Measurements from ENCODE around the gene NDUFA1.
"Not testable (repeated sequence)": the region's sequence is repeated elsewhere in the genome, so short reads cannot be mapped to it uniquely, and the experiment has no call there.

Gene NDUFA1

DNA sequence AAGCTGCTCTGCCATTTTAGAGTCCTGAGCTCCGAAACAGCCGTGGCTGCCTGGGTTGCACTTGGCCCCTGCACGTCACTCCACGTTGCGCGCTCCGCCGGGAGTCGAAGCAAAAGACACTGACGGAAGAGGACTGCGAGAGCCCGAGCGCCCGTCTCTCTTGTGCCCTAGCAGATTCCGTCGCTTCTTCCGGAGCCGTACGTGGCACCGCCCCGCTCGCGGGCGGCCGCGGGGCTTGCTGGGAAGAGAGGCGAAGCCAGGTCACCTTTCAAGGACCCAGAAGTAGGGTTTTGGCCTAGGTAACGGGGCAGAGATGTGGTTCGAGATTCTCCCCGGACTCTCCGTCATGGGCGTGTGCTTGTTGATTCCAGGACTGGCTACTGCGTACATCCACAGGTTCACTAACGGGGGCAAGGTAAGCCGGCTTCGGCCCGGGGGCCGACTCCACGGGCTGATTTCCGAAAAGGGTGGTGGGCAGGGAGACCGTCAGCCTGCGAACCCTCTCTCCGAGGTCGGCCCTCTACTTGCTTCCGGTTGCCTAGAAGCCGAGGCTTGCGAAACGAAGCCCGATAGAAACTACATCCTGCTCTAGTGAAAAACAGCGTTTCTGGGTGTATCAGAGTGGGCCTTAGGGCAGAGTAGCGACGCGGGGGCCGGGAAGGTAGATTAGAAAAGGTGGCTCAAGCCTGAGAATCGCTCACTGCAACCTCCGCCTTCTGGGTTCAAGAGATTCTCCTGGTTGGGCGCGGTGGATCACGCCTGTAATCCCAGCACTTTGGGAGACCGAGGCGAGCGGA is at the start of gene NDUFA1, which contains the start of gene RNF113A:
Gene NDUFA1 (plus strand): TSS at position 234 of the 797 bp plus-strand sequence. CDS start 80 bp downstream, at position 314.
Gene RNF113A (minus strand): TSS at position 135 of the 797 bp plus-strand sequence. CDS start 120 bp downstream, at position 15.
- peak; percentile 79 for DNase-seq

DNA sequence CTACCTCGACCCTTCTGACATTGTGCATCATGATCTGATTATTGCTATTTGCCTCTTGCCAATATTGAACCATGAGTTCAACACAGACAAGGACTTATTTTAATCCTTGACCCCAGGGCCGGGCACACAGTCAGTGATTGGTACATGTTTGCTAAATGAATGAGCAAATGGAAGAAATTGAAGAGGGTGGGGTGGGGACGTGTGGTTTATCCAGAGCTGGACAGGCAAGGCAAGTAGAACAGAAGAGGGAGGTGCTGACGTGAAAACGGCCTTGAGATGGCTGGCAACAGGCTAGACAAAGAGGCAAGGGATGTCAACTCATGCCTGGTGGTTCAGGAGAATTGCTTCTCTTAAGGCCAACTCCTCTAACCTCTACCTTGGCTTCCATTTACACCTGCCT is 47.4 kb upstream of the NDUFA1 start:
- not testable (repeated sequence) for DNase-seq

DNA sequence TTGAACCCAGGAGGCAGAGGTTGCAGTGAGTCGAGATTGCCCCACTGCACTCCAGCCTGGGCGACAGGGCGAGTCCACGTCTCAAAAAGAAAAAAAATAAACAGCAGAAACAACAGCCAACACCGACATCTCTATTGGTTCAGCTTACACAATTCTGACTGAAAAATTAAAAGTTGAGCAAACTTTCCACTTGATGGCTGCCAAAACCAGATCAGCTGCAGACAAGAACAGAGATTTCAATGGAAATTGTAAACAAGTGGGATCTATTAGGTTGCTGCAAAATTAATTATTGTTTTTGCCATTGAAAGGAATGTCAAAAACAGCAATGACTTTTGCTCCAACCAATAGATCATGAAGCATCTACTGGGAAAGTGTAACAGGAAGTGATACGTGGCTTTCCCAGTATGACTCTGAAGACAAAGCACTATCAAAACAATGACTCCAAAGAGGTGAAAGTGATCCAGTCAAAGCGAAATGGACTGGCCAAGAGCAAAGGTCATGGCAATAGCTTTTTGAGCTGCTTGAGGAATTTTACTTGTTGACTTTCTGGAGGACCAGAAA is 45.2 kb upstream of the NDUFA1 start:
- no peak for DNase-seq

DNA sequence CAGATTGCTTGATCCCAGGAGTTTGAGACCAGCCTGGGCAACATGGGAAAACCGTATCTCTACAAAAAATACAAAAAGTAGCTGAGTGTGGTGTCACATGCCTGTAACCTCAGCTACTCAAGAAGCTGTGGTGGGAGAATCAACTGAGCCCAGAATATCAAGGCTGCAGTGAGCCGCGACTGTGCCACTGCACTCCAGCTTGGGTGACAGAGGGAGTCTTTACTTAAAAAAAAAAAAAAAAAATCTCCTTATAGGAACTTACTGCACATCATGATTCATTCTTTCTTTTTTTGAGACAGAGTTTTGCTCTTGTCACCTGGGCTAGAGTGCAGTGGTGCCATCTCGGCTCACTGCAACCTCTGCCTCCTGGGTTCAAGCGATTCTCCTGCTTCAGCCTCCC is 43.2 kb upstream of the NDUFA1 start:
- no peak for DNase-seq

DNA sequence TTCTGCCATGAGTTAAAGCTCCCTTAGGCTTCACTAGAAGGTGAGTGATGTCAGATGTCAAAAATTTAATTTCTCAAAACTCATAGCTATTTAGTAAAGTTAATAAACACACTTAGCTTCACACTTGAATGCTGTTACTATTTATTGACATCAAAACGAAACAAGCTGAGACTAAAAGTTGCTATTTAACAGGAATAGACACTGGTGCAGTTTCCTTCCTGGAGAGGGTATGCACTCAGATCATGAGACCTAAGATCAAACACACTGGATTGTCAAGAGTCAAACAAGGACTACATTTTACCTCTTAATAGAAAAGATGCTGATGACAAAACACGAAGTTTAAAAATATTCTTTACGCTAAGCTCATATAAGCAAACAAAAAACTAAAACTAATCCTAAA is 37.7 kb upstream of the NDUFA1 start:
- DNase-seq = no peak

DNA sequence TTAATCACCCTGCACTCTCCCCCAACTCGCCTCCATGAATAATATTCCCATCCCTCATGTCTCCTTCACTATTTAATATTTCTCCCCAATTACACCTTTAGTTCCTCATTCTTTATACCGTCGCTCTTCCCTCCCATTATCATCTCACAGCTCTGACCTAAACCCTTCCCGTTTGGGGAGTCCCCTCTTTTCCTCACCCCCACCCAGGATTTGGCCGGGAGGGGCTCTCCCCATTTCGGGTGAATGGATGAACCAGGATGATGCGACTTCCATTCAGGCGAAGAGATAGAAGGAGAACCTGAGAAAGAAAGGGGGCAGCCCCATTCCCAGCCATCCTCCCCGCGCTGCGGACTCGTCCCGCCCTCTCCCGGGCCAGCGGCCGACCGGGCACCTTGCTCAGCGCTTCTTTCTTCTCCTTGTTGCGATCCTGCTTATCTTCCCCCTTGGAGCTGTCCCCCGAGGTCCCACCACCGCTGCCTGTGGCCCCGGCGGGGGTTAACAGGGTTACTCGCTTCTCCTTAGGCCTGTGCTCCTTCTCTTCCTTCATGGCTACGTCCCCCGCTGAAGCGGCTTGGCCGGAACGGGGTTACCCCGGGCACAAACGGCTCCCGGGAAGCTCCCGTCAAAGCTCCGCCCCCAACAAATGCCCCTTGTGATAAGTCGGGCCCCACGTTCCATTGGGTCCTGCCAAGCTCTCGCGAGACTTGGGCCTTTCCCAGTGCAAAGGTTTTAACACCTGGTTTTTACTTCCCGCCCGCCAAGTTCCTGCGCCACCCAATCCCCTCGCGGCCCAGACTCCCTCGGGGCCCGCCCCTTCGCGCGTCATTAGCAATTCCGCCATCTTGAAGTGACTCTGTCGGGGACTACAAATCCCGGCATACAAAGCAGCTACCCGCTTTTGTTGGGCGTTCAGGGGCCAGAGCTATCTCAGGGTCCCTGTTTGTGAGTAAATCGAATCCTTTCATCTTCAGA is 19.0 kb upstream of the NDUFA1 start, which contains the start of gene UPF3B:
Gene UPF3B (minus strand): TSS at position 582 of the 972 bp plus-strand sequence. CDS start 35 bp downstream, at position 547.
- DNase-seq = peak; percentile 87

DNA sequence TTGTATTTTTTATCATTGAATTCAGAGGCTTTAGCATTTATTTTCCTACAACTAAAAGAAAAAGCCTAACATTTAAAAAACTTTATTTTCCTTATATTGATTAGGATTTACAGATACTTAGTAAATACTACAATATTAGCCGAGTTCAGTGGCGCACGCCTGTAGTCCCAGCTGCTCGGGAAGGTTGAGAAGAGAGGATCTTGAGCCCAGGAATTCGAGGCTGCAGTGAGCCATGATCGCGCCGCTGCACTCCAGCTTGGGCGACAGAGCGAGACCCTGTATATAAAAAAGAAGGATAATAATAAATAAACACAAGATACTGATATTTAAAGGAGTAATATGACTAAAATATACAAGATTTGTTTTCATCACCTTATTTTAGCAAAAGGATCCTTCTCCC is 18.2 kb upstream of the NDUFA1 start:
- no peak for DNase-seq

DNA sequence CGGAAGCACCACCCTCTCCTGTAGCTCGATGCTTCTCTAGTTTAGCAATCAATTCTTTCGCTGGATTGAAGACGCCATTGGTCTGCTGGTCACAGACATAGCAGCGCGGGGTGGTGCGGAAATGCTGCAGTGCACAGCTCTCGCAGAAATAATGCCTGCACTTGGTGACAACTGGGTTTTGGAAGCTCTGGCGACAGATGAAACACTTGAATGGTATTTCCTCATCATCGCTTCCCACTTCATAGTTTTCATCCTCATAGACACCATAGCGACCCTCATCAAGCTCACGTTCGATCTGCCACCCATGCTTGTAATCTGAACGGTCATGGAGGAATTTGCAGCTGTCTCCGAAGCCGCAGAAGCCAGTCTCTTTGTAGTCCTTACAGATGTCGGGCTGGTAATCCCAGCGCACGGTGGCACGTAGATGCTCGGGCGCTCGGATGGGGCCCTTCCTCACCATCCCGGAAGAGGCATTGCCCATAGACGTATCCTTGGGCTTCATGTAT is 953 bp upstream of the NDUFA1 start:
- DNase-seq = peak; percentile 36

DNA sequence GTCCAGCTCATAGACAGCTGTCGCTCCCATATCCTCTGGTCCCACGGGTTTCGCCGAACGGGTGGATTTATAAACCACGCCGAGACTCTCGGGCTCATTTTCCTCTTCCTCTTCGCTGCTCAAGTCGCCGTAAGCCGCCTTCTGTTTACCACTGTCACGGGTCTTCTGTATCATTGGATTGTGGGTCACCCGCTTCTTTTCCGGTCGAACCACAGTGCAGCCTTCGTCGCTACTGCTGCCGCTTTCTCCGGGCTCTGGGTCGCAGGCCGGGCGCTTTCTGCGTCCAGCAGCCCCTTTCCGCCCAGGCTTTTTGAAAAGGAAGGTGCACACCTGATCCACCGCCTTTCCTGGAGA is 410 bp upstream of the NDUFA1 start:
- peak; percentile 32 for DNase-seq

DNA sequence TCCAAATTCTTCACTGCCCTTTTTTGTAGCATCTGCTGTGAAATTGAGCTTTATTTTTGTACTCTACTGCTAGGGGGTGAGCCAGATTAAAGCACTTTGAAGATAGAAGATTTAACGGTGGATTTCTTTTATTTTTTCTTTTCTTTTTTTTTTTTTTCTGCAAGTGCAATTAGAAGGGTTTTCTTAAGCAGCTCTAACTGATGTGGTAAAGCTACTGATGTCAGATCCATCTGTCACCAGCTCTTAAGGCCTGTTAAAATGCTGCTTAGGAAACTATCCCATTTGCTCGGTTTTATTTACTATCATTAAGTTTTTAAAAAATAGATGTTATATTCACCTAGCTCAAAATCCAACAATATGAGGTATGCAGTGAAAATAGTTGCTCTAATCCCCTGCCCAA is 7.1 kb downstream of the NDUFA1 start:
- no peak for DNase-seq

DNA sequence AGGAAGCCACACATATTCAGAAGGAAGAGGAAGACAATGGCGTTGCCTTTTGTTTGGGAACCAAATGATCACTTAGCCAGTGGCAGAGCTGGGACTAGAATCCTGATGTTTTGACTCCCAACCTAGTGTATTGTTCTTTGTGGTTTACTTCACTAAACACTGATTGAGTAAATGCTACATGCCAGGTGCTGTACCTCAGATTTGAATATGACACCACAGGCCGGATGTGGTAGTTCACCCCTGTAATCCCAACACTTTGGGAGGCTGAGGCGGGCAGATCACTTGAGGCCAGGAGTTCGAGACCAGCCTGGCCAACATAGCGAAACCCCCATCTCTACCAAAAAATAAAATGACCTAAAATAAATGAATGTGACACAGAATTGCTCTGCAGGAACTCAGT is 8.4 kb downstream of the NDUFA1 start:
- no peak for DNase-seq

DNA sequence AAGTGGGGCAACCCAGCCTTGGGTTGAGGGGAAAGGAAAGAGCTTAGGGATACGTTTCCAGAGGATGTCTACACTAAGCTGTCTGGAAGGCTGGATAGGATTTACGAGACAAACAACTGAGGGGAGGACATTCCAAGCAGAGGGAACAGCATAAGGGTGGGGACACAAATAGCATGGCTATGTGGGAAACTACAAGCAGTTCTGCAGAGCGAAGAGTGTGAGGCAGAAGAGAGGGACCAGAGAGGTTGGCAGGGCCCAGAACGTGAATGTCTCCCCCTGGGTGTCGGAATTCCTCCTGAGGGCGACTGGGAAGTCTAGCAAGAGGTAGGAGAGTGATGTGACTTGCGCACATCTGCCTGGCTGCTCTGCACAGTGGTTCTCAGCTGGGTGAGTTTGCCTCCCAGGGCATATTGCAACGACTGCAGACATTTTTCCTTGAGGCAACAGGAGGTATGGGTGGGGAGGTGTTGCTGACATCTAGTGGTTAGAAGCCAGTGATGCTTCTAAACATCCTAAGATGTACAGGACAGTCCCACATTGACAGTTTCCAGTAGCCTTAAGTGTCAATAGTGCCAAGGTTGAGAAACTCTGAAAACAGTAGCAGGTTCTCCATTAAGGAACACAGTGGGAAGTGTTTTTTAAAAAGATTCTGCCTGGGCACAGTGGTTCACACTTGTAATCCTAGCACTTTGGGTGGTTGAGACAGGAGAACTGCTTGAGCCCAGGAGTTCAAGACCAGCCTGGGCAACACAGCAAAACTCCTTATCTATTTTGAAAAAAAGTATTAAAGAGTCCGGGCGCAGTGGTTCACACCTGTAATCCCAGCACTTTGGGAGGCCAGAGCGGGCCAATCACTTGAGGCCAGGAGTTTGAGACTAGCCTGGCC is 9.2 kb downstream of the NDUFA1 start:
- no peak for DNase-seq

DNA sequence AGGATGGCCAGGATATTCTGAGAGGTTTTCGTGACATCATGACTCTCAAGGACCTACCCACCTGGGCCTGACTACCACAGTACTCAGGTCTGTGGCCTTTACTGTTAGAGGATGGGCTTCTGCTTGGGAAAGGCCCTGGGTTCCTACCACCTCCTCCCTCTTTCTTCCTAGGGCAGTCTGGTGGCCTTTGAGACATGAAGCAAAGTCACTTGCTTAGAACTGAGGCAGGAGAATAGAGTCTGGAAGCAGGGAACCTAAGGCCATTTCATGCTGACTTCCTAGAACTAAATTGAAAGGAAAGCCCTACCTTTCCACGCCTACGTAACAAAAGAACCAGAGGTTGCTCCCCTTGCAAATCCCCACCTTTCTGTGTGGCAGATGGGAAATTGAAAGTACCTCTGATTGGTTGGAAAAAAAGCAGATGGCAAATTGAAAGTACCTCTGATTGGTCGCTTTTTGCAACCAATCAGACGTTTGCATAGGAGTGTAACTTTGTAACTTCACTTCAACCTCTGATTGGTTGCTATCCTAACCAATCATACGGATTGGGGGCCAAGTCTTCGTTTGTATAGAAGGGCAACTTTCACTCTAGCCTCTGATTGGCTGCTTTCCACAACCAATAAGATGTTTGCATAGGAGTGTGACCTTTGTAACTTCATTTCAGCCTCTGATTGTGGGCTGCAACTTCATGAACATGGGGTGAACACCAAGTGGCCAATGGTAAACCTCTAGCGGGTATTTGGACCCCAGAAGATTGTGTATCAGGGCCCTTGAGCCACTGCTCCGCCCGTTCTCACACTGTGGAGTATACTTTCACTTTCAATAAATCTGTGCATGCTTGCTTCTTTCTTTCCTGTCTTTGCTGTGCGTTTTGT is 14.2 kb downstream of the NDUFA1 start:
- DNase-seq = no peak

DNA sequence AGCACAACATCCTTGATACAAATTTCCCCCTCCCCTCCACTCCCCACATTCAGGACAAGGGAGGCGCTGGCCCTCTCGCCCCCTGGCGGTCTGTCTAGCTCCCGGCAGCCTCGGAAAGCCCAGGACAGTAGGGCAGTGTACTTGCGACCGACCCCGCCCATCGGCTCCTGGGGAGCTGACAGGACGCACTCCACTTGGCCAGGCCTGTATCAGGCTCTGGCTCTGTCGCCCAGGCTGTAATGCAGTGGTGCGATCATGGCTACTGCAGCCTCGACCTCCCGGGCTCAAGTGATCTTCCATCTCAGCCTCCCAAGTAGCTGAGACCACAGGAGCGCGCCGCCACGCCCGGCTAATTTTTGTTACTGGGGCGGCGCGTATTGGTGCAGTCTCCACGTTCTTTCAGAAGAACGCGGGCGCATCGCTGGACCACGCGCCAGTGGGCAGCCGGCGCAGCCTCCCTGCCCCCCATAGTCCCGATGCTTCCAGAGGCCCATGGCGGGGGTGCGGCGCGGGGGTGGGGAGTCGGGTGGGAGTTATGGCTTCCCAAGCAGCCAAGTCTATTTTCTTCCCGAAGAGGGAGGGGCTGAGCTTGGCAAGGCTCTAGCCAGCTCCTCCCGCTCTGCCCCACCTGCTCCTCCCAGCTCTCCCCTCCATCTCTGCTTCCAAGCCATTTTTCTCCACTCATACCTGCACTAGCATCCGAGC is 16.2 kb downstream of the NDUFA1 start:
- peak; percentile 66 for DNase-seq

DNA sequence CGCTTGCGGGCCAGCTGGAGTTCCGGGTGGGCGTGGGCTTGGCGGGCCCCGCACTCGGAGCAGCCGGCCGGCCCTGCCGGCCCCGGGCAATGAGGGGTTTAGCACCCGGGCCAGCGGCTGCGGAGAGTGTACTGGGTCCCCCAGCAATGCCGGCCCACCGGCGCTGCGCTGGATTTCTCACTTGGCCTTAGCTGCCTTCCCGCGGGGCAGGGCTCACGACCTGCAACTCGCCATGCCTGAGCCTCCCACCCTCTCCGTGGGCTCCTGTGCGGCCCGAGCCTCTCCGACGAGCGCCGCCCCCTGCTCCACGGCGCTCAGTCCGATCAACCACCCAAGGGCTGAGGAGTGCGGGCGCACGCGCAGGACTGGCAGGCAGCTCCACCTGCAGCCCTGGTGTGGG is 19.0 kb downstream of the NDUFA1 start:
- DNase-seq = not testable (repeated sequence)

DNA sequence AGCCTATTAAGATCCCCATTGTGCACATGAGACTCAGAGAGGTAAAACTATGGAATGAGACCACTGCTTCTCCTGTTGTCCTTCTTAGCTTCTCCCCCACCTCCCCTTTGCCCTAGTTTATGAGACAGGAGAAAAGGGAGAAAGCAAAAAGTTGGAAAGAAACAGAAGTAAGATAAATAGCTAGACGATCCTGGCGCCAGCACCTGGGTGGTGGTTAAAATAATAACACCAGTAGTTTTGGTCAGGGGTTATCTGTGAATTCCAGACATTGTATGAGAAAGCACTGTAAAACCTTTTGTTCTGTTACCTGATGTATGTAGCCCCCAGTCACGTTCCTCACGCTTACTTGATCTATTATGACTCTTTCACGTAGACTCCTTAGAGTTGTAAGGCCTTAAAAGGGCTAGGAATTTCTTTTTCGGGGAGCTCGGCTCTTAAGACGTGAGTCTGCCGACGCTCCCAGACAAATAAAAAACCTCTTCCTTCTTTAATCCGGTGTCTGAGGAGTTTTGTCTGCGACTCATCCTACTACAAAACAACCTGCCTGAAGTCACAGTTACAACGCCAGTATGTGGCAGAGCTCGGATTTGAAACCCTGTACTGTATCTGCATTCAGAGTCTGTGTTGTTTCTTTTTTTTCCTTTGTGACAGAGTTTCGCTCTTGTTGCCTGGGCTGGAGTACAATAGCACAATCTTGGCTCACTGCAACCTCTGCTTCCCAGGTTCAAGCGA is 20.5 kb downstream of the NDUFA1 start:
- DNase-seq = not testable (repeated sequence)

DNA sequence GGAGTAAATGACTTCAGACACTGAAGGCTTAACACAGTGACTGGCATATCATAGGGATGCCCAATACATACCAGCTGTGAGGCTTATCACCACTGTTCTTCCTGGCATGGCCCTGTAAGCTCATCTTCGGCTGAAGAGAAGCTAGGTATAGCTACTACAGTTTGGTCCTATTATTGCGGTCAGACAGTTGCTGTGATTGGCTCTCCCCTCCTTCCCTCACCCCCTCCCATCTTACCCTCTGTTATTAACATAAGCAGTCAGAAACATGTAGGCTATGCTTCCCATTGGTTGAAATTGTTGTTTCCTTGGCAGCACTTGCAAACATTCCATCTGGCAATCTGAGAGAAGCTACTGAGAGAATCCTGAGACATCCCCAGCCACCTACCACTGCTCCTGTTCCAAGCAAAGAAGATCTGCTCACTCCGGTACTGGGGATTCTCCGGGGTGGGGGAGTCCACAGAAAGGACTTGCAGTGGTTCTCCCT is 24.3 kb downstream of the NDUFA1 start, which contains the start of gene AKAP14:
Gene AKAP14 (plus strand): TSS at position 51 of the 484 bp plus-strand sequence. CDS start 7,331 bp downstream, outside the sequence.
- no peak for DNase-seq

DNA sequence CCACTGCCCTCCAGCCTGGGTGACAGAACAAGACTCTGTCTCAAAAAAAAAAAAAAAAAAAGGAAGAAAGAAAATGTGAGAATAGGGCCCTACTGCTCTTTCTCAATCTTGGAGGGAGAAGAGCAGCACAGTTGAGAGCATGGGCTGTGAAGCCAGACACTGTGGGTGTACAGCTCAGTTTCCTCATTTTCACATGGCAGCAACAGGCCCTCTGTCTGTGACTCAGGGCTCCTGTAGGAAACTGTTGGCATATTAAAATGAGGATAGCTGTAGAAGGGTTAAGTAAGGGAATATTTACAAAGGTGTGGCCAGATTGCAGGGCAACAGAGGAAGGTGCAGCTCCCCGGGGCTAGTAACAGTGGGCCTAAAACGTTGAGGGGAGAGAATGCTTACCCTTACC is 27.5 kb downstream of the NDUFA1 start:
- DNase-seq = no peak

DNA sequence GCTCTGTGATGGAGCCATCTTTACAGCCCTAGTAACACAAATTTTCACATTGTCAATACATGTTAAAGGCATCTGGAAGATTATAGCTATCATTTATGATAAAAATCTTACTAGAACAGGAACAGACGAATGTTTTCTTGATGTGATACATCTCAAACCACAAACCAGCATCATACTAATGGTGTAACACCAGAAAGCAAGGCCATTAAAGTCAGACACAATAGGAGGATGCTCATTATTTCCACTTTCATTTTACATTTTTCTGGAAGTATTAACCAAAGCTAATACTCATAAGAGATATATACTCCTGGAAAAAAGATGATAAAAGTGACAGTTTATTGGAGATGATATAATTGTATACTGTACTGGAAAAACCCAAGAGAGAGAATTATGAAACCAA is 29.3 kb downstream of the NDUFA1 start:
- no peak for DNase-seq

Data from activated CD4-positive, CD25-positive, alpha-beta regulatory T cell treated with anti-CD3 and anti-CD28 coated beads, Interleukin-2, amount 50 U/mL, for 72 hours (primary cell).